ENCODE measurements around the gene FBXO5. TPM values are rescaled to one million over a fixed set of nuclear protein-coding genes. Genes with fewer than 3 reads are reported as not detected.

FBXO5 gene
- total RNA-seq, 5 donors from 2014 or later (not counting 1 experiment from before 2014, with no cell fraction given): 4.4 to 9.3 (median 8.1) TPM

GRCh38 chr6:152984513-152984872 lies 1.7 kb upstream of the FBXO5 start:
- H3K4me1 ChIP-seq (ENCODE audit: control insufficient read depth in 1 of 2, extremely low read depth in 1 of 2, insufficient read depth in 2 of 2, low read length in 2 of 2): peaks cover 17 to 31% of the 10 kb centered on the region in 2 experiments
- peaks cover 0 to 3% of the 10 kb centered on the region in 2 experiments for H3K27me3 ChIP-seq (replicated peaks in 1 of 2; ENCODE audit: control insufficient read depth in 2 of 2, extremely low read depth in 1 of 2, insufficient read depth in 2 of 2, low read length in 1 of 2)
- Mint-ChIP-seq H3K4me1 (peaks cover 42 to 52% (median 45%) of the 10 kb centered on the region in 3 donors), H3K9me3 (no peaks in the 10 kb centered on the region), H3K27me3 (no peaks in the 10 kb centered on the region), H3K27ac (peak overlapping the region; percentile 98), H3K36me3 (peaks cover 4% of the 10 kb centered on the region), H3K4me3 (peak overlapping the region; percentile 93 to 98 (median 95))
- H3K4me3 ChIP-seq (ENCODE audit: control insufficient read depth in 1 of 2, extremely low read depth in 1 of 2, low read length in 1 of 2): peak overlapping the region in 1 of 2 donors; percentile 76
- DNase-seq (no peak), ATAC-seq (replicated peaks in 1 of 4) (no peak)
- H3K9me3 ChIP-seq: no peaks in the 10 kb centered on the region
- H3K36me3 ChIP-seq (ENCODE audit: control insufficient read depth in 2 of 2, extremely low read depth in 1 of 2, insufficient read depth in 1 of 2, low read length in 1 of 2): peaks cover 0 to 3% of the 10 kb centered on the region in 2 donors
- ChIA-PET CTCF (no interaction called here), POLR2A (no interaction called here)
- peak overlapping the region; percentile 88 for H3K27ac ChIP-seq (ENCODE audit: low read length)
- WGBS (ENCODE audit: insufficient coverage): 5% methylated on average over 5 of the region's 7 CpGs

- DNase-seq (peak in 30 of 35 experiments; percentile 12 to 95 (median 84)), ATAC-seq (replicated peaks in 1 of 4) (peak in 2 of 4 experiments; percentile 12 to 19)
- 0% methylated on average over 24 of the region's 38 CpGs for WGBS (ENCODE audit: insufficient coverage)
- H3K4me3 ChIP-seq (ENCODE audit: control insufficient read depth in 1 of 2, extremely low read depth in 1 of 2, low read length in 1 of 2): peak overlapping the region; percentile 76 to 88
- CTCF ChIA-PET: interaction anchor here (0.6 to 1.3 kb wide), 5 partner anchors 12 to 41 kb away, joined by 3 to 5 read pairs (median 4); no protein-coding TSS in a partner anchor
- peaks cover 4% of the 10 kb centered on the region for H3K36me3 Mint-ChIP-seq
- peak overlapping the region; percentile 88 for H3K27ac ChIP-seq (ENCODE audit: low read length)
- peaks cover 17 to 31% of the 10 kb centered on the region in 2 experiments for H3K4me1 ChIP-seq (ENCODE audit: control insufficient read depth in 1 of 2, extremely low read depth in 1 of 2, insufficient read depth in 2 of 2, low read length in 2 of 2)
- peaks cover 42 to 55% (median 48%) of the 10 kb centered on the region in 3 donors for H3K4me1 Mint-ChIP-seq
- H3K27me3 Mint-ChIP-seq: no peaks in the 10 kb centered on the region
- peak overlapping the region; percentile 98 for H3K27ac Mint-ChIP-seq
- H3K27me3 ChIP-seq (replicated peaks in 1 of 2; ENCODE audit: control insufficient read depth in 2 of 2, extremely low read depth in 1 of 2, insufficient read depth in 2 of 2, low read length in 1 of 2): peaks cover 0 to 3% of the 10 kb centered on the region in 2 experiments
- no peaks in the 10 kb centered on the region for H3K9me3 ChIP-seq
- no peaks in the 10 kb centered on the region for H3K9me3 Mint-ChIP-seq
- POLR2A ChIA-PET: interaction anchor here in 1 of 2 donors (1.0 kb wide), 1 partner anchor 19 kb away, joined by 3 read pairs; no protein-coding TSS in a partner anchor
- H3K4me3 Mint-ChIP-seq: peak overlapping the region; percentile 93 to 98 (median 95)
- peaks cover 0 to 3% of the 10 kb centered on the region in 2 donors for H3K36me3 ChIP-seq (ENCODE audit: control insufficient read depth in 2 of 2, extremely low read depth in 1 of 2, insufficient read depth in 1 of 2, low read length in 1 of 2)
Measured at GRCh38 chr6:152983637-152984512, 1.0 kb upstream of the FBXO5 start.

- DNase-seq: no peak
- H3K4me1 Mint-ChIP-seq: peaks cover 40 to 59% (median 52%) of the 10 kb centered on the region in 3 donors
- H3K36me3 Mint-ChIP-seq: peaks cover 7% of the 10 kb centered on the region
- Histone ChIP-seq H3K27me3 (replicated peaks in 1 of 2; ENCODE audit: control insufficient read depth in 2 of 2, extremely low read depth in 1 of 2, insufficient read depth in 2 of 2, low read length in 1 of 2) (peaks cover 0 to 3% of the 10 kb centered on the region in 2 experiments), H3K27ac (ENCODE audit: low read length) (no peak overlapping the region), H3K4me1 (ENCODE audit: control insufficient read depth in 1 of 2, extremely low read depth in 1 of 2, insufficient read depth in 2 of 2, low read length in 2 of 2) (peaks cover 17 to 31% of the 10 kb centered on the region in 2 experiments), H3K36me3 (ENCODE audit: control insufficient read depth in 2 of 2, extremely low read depth in 1 of 2, insufficient read depth in 1 of 2, low read length in 1 of 2) (peaks cover 0 to 3% of the 10 kb centered on the region in 2 donors), H3K9me3 (no peaks in the 10 kb centered on the region), H3K4me3 (ENCODE audit: control insufficient read depth in 1 of 2, extremely low read depth in 1 of 2, low read length in 1 of 2) (peak overlapping the region; percentile 76 to 88)
- no peak for ATAC-seq (replicated peaks in 1 of 4)
- CTCF ChIA-PET: interaction anchor here in 1 of 2 donors (1.0 to 1.3 kb wide), 2 partner anchors 13 to 16 kb away, joined by 3 to 5 read pairs; no protein-coding TSS in a partner anchor
- H3K27ac Mint-ChIP-seq: no peak overlapping the region
- no peaks in the 10 kb centered on the region for H3K27me3 Mint-ChIP-seq
- POLR2A ChIA-PET: interaction anchor here in 1 of 2 donors (1.0 kb wide), 1 partner anchor 21 kb away, joined by 3 read pairs; no protein-coding TSS in a partner anchor
- 1% methylated on average over 65 of the region's 71 CpGs for WGBS (ENCODE audit: insufficient coverage)
- H3K4me3 Mint-ChIP-seq: peak overlapping the region; percentile 93 to 98 (median 95)
- no peaks in the 10 kb centered on the region for H3K9me3 Mint-ChIP-seq
Measured at GRCh38 chr6:152981989-152982903, 595 bp downstream of the FBXO5 start.

GRCh38 chr6:152981219-152981618 lies 1.6 kb downstream of the FBXO5 start:
- H3K4me1 Mint-ChIP-seq: peaks cover 45 to 62% (median 53%) of the 10 kb centered on the region in 3 donors
- H3K36me3 Mint-ChIP-seq: peaks cover 12% of the 10 kb centered on the region
- Histone ChIP-seq H3K4me3 (ENCODE audit: control insufficient read depth in 1 of 2, extremely low read depth in 1 of 2, low read length in 1 of 2) (no peak overlapping the region), H3K4me1 (ENCODE audit: control insufficient read depth in 1 of 2, extremely low read depth in 1 of 2, insufficient read depth in 2 of 2, low read length in 2 of 2) (peaks cover 17 to 31% of the 10 kb centered on the region in 2 experiments), H3K27me3 (replicated peaks in 1 of 2; ENCODE audit: control insufficient read depth in 2 of 2, extremely low read depth in 1 of 2, insufficient read depth in 2 of 2, low read length in 1 of 2) (peaks cover 0 to 3% of the 10 kb centered on the region in 2 experiments), H3K9me3 (no peaks in the 10 kb centered on the region), H3K27ac (ENCODE audit: low read length) (no peak overlapping the region), H3K36me3 (ENCODE audit: control insufficient read depth in 2 of 2, extremely low read depth in 1 of 2, insufficient read depth in 1 of 2, low read length in 1 of 2) (no peaks in the 10 kb centered on the region)
- POLR2A ChIA-PET: interaction anchor here in 1 of 2 donors (0.6 kb wide), 1 partner anchor 19 kb away, joined by 4 read pairs; no protein-coding TSS in a partner anchor
- DNase-seq (no peak), ATAC-seq (replicated peaks in 1 of 4) (no peak)
- no peaks in the 10 kb centered on the region for H3K27me3 Mint-ChIP-seq
- CTCF ChIA-PET: no interaction called here
- H3K27ac Mint-ChIP-seq: no peak overlapping the region
- WGBS (ENCODE audit: insufficient coverage): no CpG with 5 or more reads among the region's 2 CpGs
- peak overlapping the region; percentile 31 to 79 (median 32) for H3K4me3 Mint-ChIP-seq
- no peaks in the 10 kb centered on the region for H3K9me3 Mint-ChIP-seq

GRCh38 chr6:152980656-152981055 lies 2.2 kb downstream of the FBXO5 start:
- POLR2A ChIA-PET: no interaction called here
- H3K4me3 ChIP-seq (ENCODE audit: control insufficient read depth in 1 of 2, extremely low read depth in 1 of 2, low read length in 1 of 2): no peak overlapping the region
- no peak for ATAC-seq (replicated peaks in 1 of 4)
- H3K9me3 ChIP-seq: no peaks in the 10 kb centered on the region
- H3K27ac ChIP-seq (ENCODE audit: low read length): no peak overlapping the region
- no CpG with 5 or more reads among the region's 1 CpG for WGBS (ENCODE audit: insufficient coverage)
- H3K27me3 Mint-ChIP-seq: no peaks in the 10 kb centered on the region
- H3K27ac Mint-ChIP-seq: no peak overlapping the region
- H3K9me3 Mint-ChIP-seq: no peaks in the 10 kb centered on the region
- peaks cover 0 to 3% of the 10 kb centered on the region in 2 experiments for H3K27me3 ChIP-seq (replicated peaks in 1 of 2; ENCODE audit: control insufficient read depth in 2 of 2, extremely low read depth in 1 of 2, insufficient read depth in 2 of 2, low read length in 1 of 2)
- H3K36me3 ChIP-seq (ENCODE audit: control insufficient read depth in 2 of 2, extremely low read depth in 1 of 2, insufficient read depth in 1 of 2, low read length in 1 of 2): no peaks in the 10 kb centered on the region
- DNase-seq: no peak
- CTCF ChIA-PET: no interaction called here
- H3K4me3 Mint-ChIP-seq: peak overlapping the region in 2 of 3 donors; percentile 31 to 79
- peaks cover 17 to 28% of the 10 kb centered on the region in 2 experiments for H3K4me1 ChIP-seq (ENCODE audit: control insufficient read depth in 1 of 2, extremely low read depth in 1 of 2, insufficient read depth in 2 of 2, low read length in 2 of 2)
- peaks cover 15% of the 10 kb centered on the region for H3K36me3 Mint-ChIP-seq
- peaks cover 49 to 63% (median 52%) of the 10 kb centered on the region in 3 donors for H3K4me1 Mint-ChIP-seq
